GM12891 (cell line): ENCODE measurements around the gene TRAF3.

Experiments used
- POLR2A ChIP-seq: IDR thresholded peaks from 2 replicates; pipeline ENCODE4 v1.6.1; 2011; ENCODE audit warnings: low read depth, low read length, control low read depth
- POLR2AphosphoS5 ChIP-seq: IDR thresholded peaks from 2 replicates; pipeline ENCODE4 v1.6.1; 2011; ENCODE audit warnings: low read depth, low read length, control low read depth
- TAF1 ChIP-seq: IDR thresholded peaks from 2 replicates; pipeline ENCODE4 v1.6.1; 2011; ENCODE audit warnings: low read depth, low read length, control low read depth

DNA sequence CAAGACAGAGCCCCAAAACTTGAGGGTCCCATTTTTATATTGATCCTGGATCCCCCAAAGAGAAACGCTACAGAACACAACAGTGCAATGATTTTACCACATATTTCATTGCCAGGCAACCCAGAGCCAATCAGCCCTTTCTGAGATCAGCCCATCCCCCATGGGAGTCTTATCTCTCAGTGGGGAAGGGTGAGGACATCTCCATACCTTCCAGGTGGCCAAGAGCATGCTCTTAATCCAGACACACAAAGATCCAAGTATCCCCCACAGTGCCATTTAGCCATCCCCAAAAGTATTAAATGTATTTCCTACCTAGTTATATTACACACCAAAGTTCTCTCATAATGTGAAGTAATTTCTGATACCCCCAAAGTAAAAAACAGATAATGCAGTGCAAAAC is 82.7 kb downstream of the TRAF3 start:
- no peak for TF ChIP-seq POLR2A
- TF ChIP-seq TAF1: no peak
- no peak for TF ChIP-seq POLR2AphosphoS5
